RCC 7860 (cell line): Measurements from ENCODE around the gene CCBE1.
"Not testable (repeated sequence)": the region's sequence is repeated elsewhere in the genome, so short reads cannot be mapped to it uniquely, and the experiment has no call there.

ENCODE experiments used
- DNase-seq: peaks from one replicate; pipeline ENCODE4 v3.0.0-alpha.2; 2015; ENCODE audit warnings: low spot score
- FAIRE-seq: peaks from 2 replicates; lab custom pipeline; 2012; peaks lifted over from hg19 to GRCh38; lab: Jason Lieb, UNC

Gene CCBE1

GRCh38 chr18:59685501-59685900 lies 11.7 kb downstream of the CCBE1 start:
- DNase-seq = no peak
- no peak for FAIRE-seq

GRCh38 chr18:59684777-59685176 lies 12.4 kb downstream of the CCBE1 start:
- DNase-seq (no peak), FAIRE-seq (no peak)

- DNase-seq = no peak
These were observed 15.7 kb downstream of the CCBE1 start for GRCh38 chr18:59681521-59682004.

GRCh38 chr18:59681051-59681450 lies 16.2 kb downstream of the CCBE1 start:
- DNase-seq = no peak
- FAIRE-seq = no peak

More at GRCh38 chr18:59681521-59682004, 15.7 kb downstream of the CCBE1 start:
- no peak for FAIRE-seq

- DNase-seq (no peak), FAIRE-seq (no peak)
These were observed 21.9 kb downstream of the CCBE1 start for GRCh38 chr18:59675346-59675745.

- DNase-seq (no peak), FAIRE-seq (no peak)
These were observed 22.3 kb downstream of the CCBE1 start for GRCh38 chr18:59674903-59675270.

GRCh38 chr18:59674186-59674902 lies 22.9 kb downstream of the CCBE1 start:
- no peak for FAIRE-seq
- no peak for DNase-seq

- DNase-seq (no peak), FAIRE-seq (peak; percentile 49)
These were observed 24.9 kb downstream of the CCBE1 start for GRCh38 chr18:59672235-59672711.

GRCh38 chr18:59671551-59671950 lies 25.7 kb downstream of the CCBE1 start:
- DNase-seq = no peak
- FAIRE-seq = no peak

- FAIRE-seq = no peak
- no peak for DNase-seq
These were observed 27.2 kb downstream of the CCBE1 start for GRCh38 chr18:59669872-59670657.

- no peak for DNase-seq
- no peak for FAIRE-seq
These were observed 29.7 kb downstream of the CCBE1 start for GRCh38 chr18:59667488-59667887.

GRCh38 chr18:59666007-59666402 lies 31.2 kb downstream of the CCBE1 start:
- DNase-seq, FAIRE-seq: not testable (repeated sequence)

- no peak for FAIRE-seq
- no peak for DNase-seq
These were observed 31.9 kb downstream of the CCBE1 start for GRCh38 chr18:59665057-59666006.

GRCh38 chr18:59664329-59664728 lies 32.9 kb downstream of the CCBE1 start:
- no peak for DNase-seq
- no peak for FAIRE-seq

GRCh38 chr18:59663096-59663495 lies 34.1 kb downstream of the CCBE1 start:
- FAIRE-seq = no peak
- no peak for DNase-seq

- FAIRE-seq = peak; percentile 59
- DNase-seq = peak; percentile 59
These were observed 35.1 kb downstream of the CCBE1 start for GRCh38 chr18:59661891-59662701.

GRCh38 chr18:59660786-59661743 lies 36.2 kb downstream of the CCBE1 start:
- no peak for DNase-seq
- no peak for FAIRE-seq

- DNase-seq (no peak), FAIRE-seq (no peak)
These were observed 36.9 kb downstream of the CCBE1 start for GRCh38 chr18:59660366-59660765.
